ENCODE data around the gene EPYC.
A peak's percentile ranks its signal among the peaks of the same experiment; 100 is the strongest.

Gene EPYC

GRCh38 chr12:90953956-90954421 is 50.8 kb downstream of the EPYC start:
- DNase-seq = no peak

GRCh38 chr12:90951432-90952105 is 53.2 kb downstream of the EPYC start:
- no peak for DNase-seq

GRCh38 chr12:90947869-90948268 is 56.9 kb downstream of the EPYC start:
- DNase-seq = no peak

- DNase-seq = peak; percentile 48
These were observed 59.6 kb downstream of the EPYC start for GRCh38 chr12:90945070-90945649.

- DNase-seq = no peak
These were observed 61.5 kb downstream of the EPYC start for GRCh38 chr12:90943255-90943654.

- peak; percentile 74 for DNase-seq
These were observed 63.8 kb downstream of the EPYC start for GRCh38 chr12:90940872-90941499.

- DNase-seq = peak; percentile 47
These were observed 65.4 kb downstream of the EPYC start for GRCh38 chr12:90939382-90939781.

- peak; percentile 81 for DNase-seq
These were observed 66.3 kb downstream of the EPYC start for GRCh38 chr12:90938451-90938850.

GRCh38 chr12:90937651-90938050 is 67.1 kb downstream of the EPYC start:
- DNase-seq = no peak

- no peak for DNase-seq
These were observed 68.4 kb downstream of the EPYC start for GRCh38 chr12:90936230-90937005.

- no peak for DNase-seq
These were observed 79.2 kb downstream of the EPYC start for GRCh38 chr12:90925562-90925961.

GRCh38 chr12:90924406-90924805 is 80.4 kb downstream of the EPYC start:
- DNase-seq = no peak

- peak; percentile 83 for DNase-seq
These were observed 82.6 kb downstream of the EPYC start for GRCh38 chr12:90922145-90922627.

GRCh38 chr12:90921536-90921935 is 83.2 kb downstream of the EPYC start:
- peak; percentile 38 for DNase-seq

GRCh38 chr12:90920222-90920621 is 84.5 kb downstream of the EPYC start:
- DNase-seq = no peak

- DNase-seq = no peak
These were observed 87.3 kb downstream of the EPYC start for GRCh38 chr12:90917431-90917830.

GRCh38 chr12:90916516-90916915 is 88.3 kb downstream of the EPYC start:
- no peak for DNase-seq

GRCh38 chr12:90915353-90915752 is 89.4 kb downstream of the EPYC start:
- DNase-seq = no peak

Measured in fibroblast of skin of right biceps (primary cell).